ENCODE measurements around the gene CAPN5.

The CAPN5 gene

DNA sequence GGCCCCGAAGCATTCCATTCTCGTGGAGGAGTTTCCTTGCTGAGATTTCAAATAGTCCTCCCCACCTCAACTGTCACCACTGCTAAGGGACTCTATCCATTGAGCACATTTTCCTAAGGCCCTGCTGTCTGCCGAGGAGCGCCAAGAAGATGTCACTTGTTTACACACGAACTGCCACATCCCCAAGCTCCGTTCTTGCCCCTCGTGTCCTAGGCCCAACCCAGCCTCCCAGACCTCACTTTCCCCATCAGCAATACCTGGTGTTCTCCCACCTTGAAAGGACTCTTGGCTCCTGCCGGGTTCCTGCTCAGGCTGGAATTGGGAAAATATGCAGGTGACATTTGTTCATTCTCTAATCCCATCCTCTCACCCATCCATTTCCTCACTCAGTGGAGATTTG is 57.3 kb downstream of the CAPN5 start:
- no peak overlapping the region for H3K23ac ChIP-seq (ENCODE audit: low read depth, low read length, poor library complexity)
- no peaks in the 10 kb centered on the region for H3K27me3 ChIP-seq (ENCODE audit: control insufficient read depth in 3 of 3, insufficient read depth in 3 of 3, low read depth in 1 of 3, low read length in 3 of 3)
- H2BK15ac ChIP-seq (ENCODE audit: low read length) = no peak overlapping the region
- no peak overlapping the region for H4K91ac ChIP-seq (ENCODE audit: low read depth, low read length, poor library complexity)
- H4K8ac ChIP-seq (ENCODE audit: low read depth, low read length) = no peak overlapping the region
- H3K4ac ChIP-seq (ENCODE audit: low read length) = no peak overlapping the region
- peaks cover 7 to 12% of the 10 kb centered on the region in 2 donors for H3K4me1 ChIP-seq (ENCODE audit: control insufficient read depth in 2 of 2, insufficient read depth in 1 of 2, low read depth in 1 of 2, low read length in 2 of 2)
- H3K4me2 ChIP-seq (ENCODE audit: insufficient read depth, low read length, poor library complexity, severe bottlenecking) = no peak overlapping the region
- no peaks in the 10 kb centered on the region for H3K9me3 ChIP-seq (replicated peaks in 1 of 2; ENCODE audit: control insufficient read depth in 2 of 2, insufficient read depth in 1 of 2, low read depth in 1 of 2, low read length in 2 of 2)
- H3K14ac ChIP-seq (ENCODE audit: low read length) = no peak overlapping the region
- no peak overlapping the region for H3K18ac ChIP-seq (ENCODE audit: low read length)
- no peak overlapping the region for H3K27ac ChIP-seq (replicated peaks; ENCODE audit: low read length)
- H2BK5ac ChIP-seq (ENCODE audit: low read length) = no peak overlapping the region
- H3K9ac ChIP-seq (ENCODE audit: low read depth, low read length, poor library complexity) = no peak overlapping the region
- no peak overlapping the region for H2BK12ac ChIP-seq (ENCODE audit: low read length)
- no peak overlapping the region for H3K4me3 ChIP-seq (ENCODE audit: low read length in 2 of 2)
- H3K79me1 ChIP-seq (ENCODE audit: low read depth, low read length) = no peaks in the 10 kb centered on the region
- H2BK120ac ChIP-seq (ENCODE audit: low read depth, low read length) = no peak overlapping the region
- H2AFZ ChIP-seq (ENCODE audit: low read length) = no peak overlapping the region
- DNase-seq (ENCODE audit: low spot score) = no peak
- H3K36me3 ChIP-seq (replicated peaks in 1 of 2; ENCODE audit: control insufficient read depth in 2 of 2, insufficient read depth in 2 of 2, low read length in 2 of 2) = peaks cover 0 to 64% of the 10 kb centered on the region in 2 donors
- no peak overlapping the region for H2AK5ac ChIP-seq (ENCODE audit: low read depth, low read length)
- no CpG with 5 or more reads among the region's 8 CpGs for WGBS, 2 donors (ENCODE audit: extremely low coverage in 2 of 2, insufficient read length in 2 of 2, insufficient replicate concordance in 1 of 2)

GRCh38 chr11:77124488-77124887 is 57.7 kb downstream of the CAPN5 start:
- no peak overlapping the region for H3K23ac ChIP-seq (ENCODE audit: low read depth, low read length, poor library complexity)
- no peak overlapping the region for H3K4me2 ChIP-seq (ENCODE audit: insufficient read depth, low read length, poor library complexity, severe bottlenecking)
- no peak overlapping the region for H4K8ac ChIP-seq (ENCODE audit: low read depth, low read length)
- H3K18ac ChIP-seq (ENCODE audit: low read length) = no peak overlapping the region
- no peak overlapping the region for H3K14ac ChIP-seq (ENCODE audit: low read length)
- no CpG with 5 or more reads among the region's 6 CpGs for WGBS, 2 donors (ENCODE audit: extremely low coverage in 2 of 2, insufficient read length in 2 of 2, insufficient replicate concordance in 1 of 2)
- no peak for DNase-seq (ENCODE audit: low spot score)
- no peak overlapping the region for H3K27ac ChIP-seq (replicated peaks; ENCODE audit: low read length)
- no peak overlapping the region for H3K9ac ChIP-seq (ENCODE audit: low read depth, low read length, poor library complexity)
- no peak overlapping the region for H3K4ac ChIP-seq (ENCODE audit: low read length)
- no peaks in the 10 kb centered on the region for H3K27me3 ChIP-seq (ENCODE audit: control insufficient read depth in 3 of 3, insufficient read depth in 3 of 3, low read depth in 1 of 3, low read length in 3 of 3)
- H2AK5ac ChIP-seq (ENCODE audit: low read depth, low read length) = no peak overlapping the region
- no peak overlapping the region for H2AFZ ChIP-seq (ENCODE audit: low read length)
- no peaks in the 10 kb centered on the region for H3K79me1 ChIP-seq (ENCODE audit: low read depth, low read length)
- H3K9me3 ChIP-seq (replicated peaks in 1 of 2; ENCODE audit: control insufficient read depth in 2 of 2, insufficient read depth in 1 of 2, low read depth in 1 of 2, low read length in 2 of 2) = no peaks in the 10 kb centered on the region
- H2BK5ac ChIP-seq (ENCODE audit: low read length) = no peak overlapping the region
- H2BK120ac ChIP-seq (ENCODE audit: low read depth, low read length) = no peak overlapping the region
- H2BK15ac ChIP-seq (ENCODE audit: low read length) = no peak overlapping the region
- no peak overlapping the region for H3K4me3 ChIP-seq (ENCODE audit: low read length in 2 of 2)
- H2BK12ac ChIP-seq (ENCODE audit: low read length) = no peak overlapping the region
- peaks cover 7 to 12% of the 10 kb centered on the region in 2 donors for H3K4me1 ChIP-seq (ENCODE audit: control insufficient read depth in 2 of 2, insufficient read depth in 1 of 2, low read depth in 1 of 2, low read length in 2 of 2)
- H4K91ac ChIP-seq (ENCODE audit: low read depth, low read length, poor library complexity) = no peak overlapping the region
- H3K36me3 ChIP-seq (replicated peaks in 1 of 2; ENCODE audit: control insufficient read depth in 2 of 2, insufficient read depth in 2 of 2, low read length in 2 of 2) = peaks cover 0 to 60% of the 10 kb centered on the region in 2 donors

DNA sequence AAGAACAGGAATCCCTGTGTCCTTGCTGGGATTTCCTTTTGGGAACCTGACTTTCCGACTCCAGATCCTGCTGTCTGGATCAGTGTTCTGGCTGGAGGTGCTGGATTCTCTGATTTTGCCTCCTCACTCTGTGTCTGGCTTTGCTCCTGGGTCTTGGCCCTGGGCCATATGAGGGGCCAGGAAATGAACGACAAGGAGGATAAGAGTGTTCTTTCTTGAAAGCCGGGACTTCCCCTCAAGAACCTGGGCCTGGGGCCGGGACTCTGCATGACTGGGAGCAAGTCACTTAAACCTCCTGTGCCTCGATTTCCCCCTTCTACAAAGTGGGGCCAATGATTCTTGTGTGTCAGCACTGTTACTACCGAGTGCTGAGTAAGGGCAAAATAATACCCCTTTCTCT is 58.4 kb downstream of the CAPN5 start:
- H3K9ac ChIP-seq (ENCODE audit: low read depth, low read length, poor library complexity) = no peak overlapping the region
- H4K91ac ChIP-seq (ENCODE audit: low read depth, low read length, poor library complexity) = no peak overlapping the region
- no peak overlapping the region for H2AK5ac ChIP-seq (ENCODE audit: low read depth, low read length)
- no peaks in the 10 kb centered on the region for H3K9me3 ChIP-seq (replicated peaks in 1 of 2; ENCODE audit: control insufficient read depth in 2 of 2, insufficient read depth in 1 of 2, low read depth in 1 of 2, low read length in 2 of 2)
- H2BK15ac ChIP-seq (ENCODE audit: low read length) = no peak overlapping the region
- no peak overlapping the region for H3K18ac ChIP-seq (ENCODE audit: low read length)
- no peak overlapping the region for H3K4me2 ChIP-seq (ENCODE audit: insufficient read depth, low read length, poor library complexity, severe bottlenecking)
- no peak overlapping the region for H3K23ac ChIP-seq (ENCODE audit: low read depth, low read length, poor library complexity)
- H3K4me1 ChIP-seq (ENCODE audit: control insufficient read depth in 2 of 2, insufficient read depth in 1 of 2, low read depth in 1 of 2, low read length in 2 of 2) = peaks cover 7 to 12% of the 10 kb centered on the region in 2 donors
- WGBS, 2 donors (ENCODE audit: extremely low coverage in 2 of 2, insufficient read length in 2 of 2, insufficient replicate concordance in 1 of 2) = no CpG with 5 or more reads among the region's 6 CpGs
- no peaks in the 10 kb centered on the region for H3K27me3 ChIP-seq (ENCODE audit: control insufficient read depth in 3 of 3, insufficient read depth in 3 of 3, low read depth in 1 of 3, low read length in 3 of 3)
- H3K14ac ChIP-seq (ENCODE audit: low read length) = no peak overlapping the region
- no peak for DNase-seq (ENCODE audit: low spot score)
- H3K4me3 ChIP-seq (ENCODE audit: low read length in 2 of 2) = no peak overlapping the region
- H2BK12ac ChIP-seq (ENCODE audit: low read length) = no peak overlapping the region
- H2BK120ac ChIP-seq (ENCODE audit: low read depth, low read length) = no peak overlapping the region
- no peak overlapping the region for H4K8ac ChIP-seq (ENCODE audit: low read depth, low read length)
- H3K4ac ChIP-seq (ENCODE audit: low read length) = no peak overlapping the region
- H2BK5ac ChIP-seq (ENCODE audit: low read length) = no peak overlapping the region
- H3K36me3 ChIP-seq (replicated peaks in 1 of 2; ENCODE audit: control insufficient read depth in 2 of 2, insufficient read depth in 2 of 2, low read length in 2 of 2) = peaks cover 0 to 53% of the 10 kb centered on the region in 2 donors
- no peaks in the 10 kb centered on the region for H3K79me1 ChIP-seq (ENCODE audit: low read depth, low read length)
- no peak overlapping the region for H2AFZ ChIP-seq (ENCODE audit: low read length)
- no peak overlapping the region for H3K27ac ChIP-seq (replicated peaks; ENCODE audit: low read length)

- Histone ChIP-seq H3K9ac (ENCODE audit: low read depth, low read length, poor library complexity) (no peak overlapping the region), H3K23ac (ENCODE audit: low read depth, low read length, poor library complexity) (no peak overlapping the region), H2BK12ac (ENCODE audit: low read length) (no peak overlapping the region), H3K18ac (ENCODE audit: low read length) (no peak overlapping the region), H3K9me3 (replicated peaks in 1 of 2; ENCODE audit: control insufficient read depth in 2 of 2, insufficient read depth in 1 of 2, low read depth in 1 of 2, low read length in 2 of 2) (no peaks in the 10 kb centered on the region), H4K8ac (ENCODE audit: low read depth, low read length) (no peak overlapping the region), H3K4me3 (ENCODE audit: low read length in 2 of 2) (no peak overlapping the region), H3K4me2 (ENCODE audit: insufficient read depth, low read length, poor library complexity, severe bottlenecking) (no peak overlapping the region), H3K79me1 (ENCODE audit: low read depth, low read length) (no peaks in the 10 kb centered on the region), H3K27me3 (ENCODE audit: control insufficient read depth in 3 of 3, insufficient read depth in 3 of 3, low read depth in 1 of 3, low read length in 3 of 3) (no peaks in the 10 kb centered on the region), H3K4ac (ENCODE audit: low read length) (no peak overlapping the region), H2BK15ac (ENCODE audit: low read length) (no peak overlapping the region), H4K91ac (ENCODE audit: low read depth, low read length, poor library complexity) (no peak overlapping the region), H2BK5ac (ENCODE audit: low read length) (no peak overlapping the region), H3K36me3 (replicated peaks in 1 of 2; ENCODE audit: control insufficient read depth in 2 of 2, insufficient read depth in 2 of 2, low read length in 2 of 2) (peaks cover 0 to 48% of the 10 kb centered on the region in 2 donors), H3K27ac (replicated peaks; ENCODE audit: low read length) (no peak overlapping the region), H2BK120ac (ENCODE audit: low read depth, low read length) (no peak overlapping the region), H2AFZ (ENCODE audit: low read length) (no peak overlapping the region), H3K14ac (ENCODE audit: low read length) (no peak overlapping the region), H2AK5ac (ENCODE audit: low read depth, low read length) (peak overlapping the region; percentile 44), H3K4me1 (ENCODE audit: control insufficient read depth in 2 of 2, insufficient read depth in 1 of 2, low read depth in 1 of 2, low read length in 2 of 2) (peaks cover 7 to 12% of the 10 kb centered on the region in 2 donors)
- no peak for DNase-seq (ENCODE audit: low spot score)
- no CpG with 5 or more reads among the region's 4 CpGs for WGBS, 2 donors (ENCODE audit: extremely low coverage in 2 of 2, insufficient read length in 2 of 2, insufficient replicate concordance in 1 of 2)
These were observed 58.9 kb downstream of the CAPN5 start for GRCh38 chr11:77125695-77126094.

Data from neuronal stem cell (in vitro differentiated cells).